GM12878 (cell line): ENCODE measurements around the gene TOB2.

Source experiments
- CBX5 ChIP-seq: sonication (generic); IDR thresholded peaks from 2 replicates; pipeline ENCODE4 v1.6.1; 2016; ENCODE audit warnings: low read depth, moderate library complexity, mild to moderate bottlenecking, inconsistent platforms
- EZH2 ChIP-seq: IDR thresholded peaks from 2 replicates; pipeline ENCODE4 v1.6.1; 2012; ENCODE audit warnings: low read depth, mild to moderate bottlenecking, control low read depth, inconsistent platforms, low read length, borderline replicate concordance; ENCODE audit not compliant: control insufficient read depth
- JUNB ChIP-seq: IDR thresholded peaks from 2 replicates; pipeline ENCODE4 v1.6.1; 2016; ENCODE audit warnings: antibody characterized with exemption, mild to moderate bottlenecking
- MTA3 ChIP-seq: IDR thresholded peaks from 2 replicates; pipeline ENCODE4 v1.6.1; 2012; ENCODE audit warnings: low read length, inconsistent platforms, borderline replicate concordance
- NFYB ChIP-seq: IDR thresholded peaks from 2 replicates; pipeline ENCODE4 v1.6.1; 2011; ENCODE audit warnings: low read depth, mild to moderate bottlenecking, low read length, improper control_type of control experiment, moderate library complexity; ENCODE audit not compliant: insufficient read depth
- POU2F2 ChIP-seq: IDR thresholded peaks from 3 replicates; pipeline ENCODE4 v1.6.1; 2011; ENCODE audit warnings: low read depth, mild to moderate bottlenecking, low read length, borderline replicate concordance
- SRF ChIP-seq, 2 experiments: IDR thresholded peaks; 2 replicates each; pipeline ENCODE4 v1.6.1; 2011; ENCODE audit warnings: low read depth in 2 of 2, low read length in 2 of 2, mild to moderate bottlenecking in 1 of 2, moderate library complexity in 1 of 2
- TF ChIP-seq, protein P1 (sequence below), 3 experiments: IDR thresholded peaks in 2 of 3; conservative IDR thresholded peaks in 1 of 3; 2 replicates each; pipeline ENCODE4 v1.5.1; 2011; ENCODE audit warnings: low read depth in 3 of 3, low read length in 3 of 3, mild to moderate bottlenecking in 3 of 3, control low read depth in 2 of 3, moderate library complexity in 2 of 3, inconsistent platforms in 1 of 3, mixed read lengths in 1 of 3; ENCODE audit not compliant: control insufficient read depth in 2 of 3, insufficient read depth in 1 of 3; ENCODE audit errors: extremely low read depth in 1 of 3

DNA sequence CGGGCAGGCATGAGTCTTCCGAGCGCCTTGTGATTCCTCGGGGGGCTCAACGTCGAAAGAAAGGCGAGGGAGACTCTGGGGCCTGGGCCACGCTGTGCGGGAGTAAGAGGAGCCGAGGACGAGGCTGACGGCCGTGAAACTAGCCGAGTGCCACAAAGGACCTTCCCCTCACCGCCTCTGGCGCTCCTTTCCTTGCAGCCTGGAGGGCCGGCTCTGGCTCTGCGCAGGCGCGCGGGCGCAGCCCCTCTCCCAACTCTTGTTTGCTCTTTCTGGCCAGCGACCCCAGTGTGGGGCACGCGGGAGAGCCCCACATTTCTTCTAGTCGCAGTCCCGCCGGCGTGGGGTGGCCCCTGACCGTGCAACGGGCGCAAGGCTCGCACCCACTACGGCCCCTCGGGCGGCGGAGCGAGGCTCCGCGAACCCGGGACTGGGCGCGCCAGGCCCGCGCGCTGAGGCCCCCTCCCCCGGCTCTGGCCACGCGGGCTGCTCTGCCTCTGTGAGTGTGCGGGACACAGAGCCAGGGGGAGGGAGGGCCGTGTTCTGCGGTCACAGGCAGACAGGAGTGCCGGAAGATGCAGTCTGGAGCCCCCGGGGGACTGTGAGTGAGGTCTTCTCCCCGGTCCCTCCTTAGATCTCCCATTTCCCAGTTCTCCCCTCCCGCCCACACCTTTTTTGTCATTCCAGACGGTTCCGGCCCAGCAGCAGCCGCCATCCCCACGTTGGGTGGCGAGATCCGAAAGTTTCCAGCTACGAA lies 1.0 kb upstream of the TOB2 start:
- TF ChIP-seq JUNB: no peak
- TF ChIP-seq, protein P1, sequence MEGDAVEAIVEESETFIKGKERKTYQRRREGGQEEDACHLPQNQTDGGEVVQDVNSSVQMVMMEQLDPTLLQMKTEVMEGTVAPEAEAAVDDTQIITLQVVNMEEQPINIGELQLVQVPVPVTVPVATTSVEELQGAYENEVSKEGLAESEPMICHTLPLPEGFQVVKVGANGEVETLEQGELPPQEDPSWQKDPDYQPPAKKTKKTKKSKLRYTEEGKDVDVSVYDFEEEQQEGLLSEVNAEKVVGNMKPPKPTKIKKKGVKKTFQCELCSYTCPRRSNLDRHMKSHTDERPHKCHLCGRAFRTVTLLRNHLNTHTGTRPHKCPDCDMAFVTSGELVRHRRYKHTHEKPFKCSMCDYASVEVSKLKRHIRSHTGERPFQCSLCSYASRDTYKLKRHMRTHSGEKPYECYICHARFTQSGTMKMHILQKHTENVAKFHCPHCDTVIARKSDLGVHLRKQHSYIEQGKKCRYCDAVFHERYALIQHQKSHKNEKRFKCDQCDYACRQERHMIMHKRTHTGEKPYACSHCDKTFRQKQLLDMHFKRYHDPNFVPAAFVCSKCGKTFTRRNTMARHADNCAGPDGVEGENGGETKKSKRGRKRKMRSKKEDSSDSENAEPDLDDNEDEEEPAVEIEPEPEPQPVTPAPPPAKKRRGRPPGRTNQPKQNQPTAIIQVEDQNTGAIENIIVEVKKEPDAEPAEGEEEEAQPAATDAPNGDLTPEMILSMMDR (IDR thresholded peaks at IDR 0.05 in 2 of 3, conservative IDR thresholded peaks at IDR 0.05 in 1 of 3; ENCODE audit: control insufficient read depth in 2 of 3, extremely low read depth in 1 of 3, insufficient read depth in 1 of 3, low read depth in 3 of 3, low read length in 3 of 3): no peak
- TF ChIP-seq EZH2: no peak
- TF ChIP-seq SRF (IDR thresholded peaks at IDR 0.05; ENCODE audit: low read depth in 2 of 2, low read length in 2 of 2): no peak
- TF ChIP-seq NFYB: no peak
- TF ChIP-seq CBX5: no peak
- no peak for TF ChIP-seq POU2F2
- TF ChIP-seq MTA3: no peak
